H1 (cell line): ENCODE measurements around the gene DAZAP1. TPM values are rescaled to one million over a fixed set of nuclear protein-coding genes. Genes with fewer than 3 reads are reported as not detected.
A peak's percentile ranks its signal among the peaks of the same experiment; 100 is the strongest.

ENCODE experiments used
- CTCF ChIA-PET: fragments of 300-600 bp; sonication (Branson Sonifier 250); formaldehyde crosslinking; loops from one replicate; lab custom pipeline; 2021; ENCODE audit not compliant: partially characterized antibody; lab: Charles Lee
- POLR2A ChIA-PET: fragments of 300-600 bp; sonication (Branson Sonifier 250); formaldehyde crosslinking; loops from one replicate; lab custom pipeline; 2021; ENCODE audit warnings: inconsistent platforms; ENCODE audit not compliant: partially characterized antibody; lab: Charles Lee
- DNase-seq, 2 experiments: peaks; one replicate each; pipeline versions ENCODE4 v3.0.0 to v3.0.0-alpha.2; 2010 to 2022; ENCODE audit warnings: low spot score in 2 of 2, low read depth in 1 of 2, mixed read lengths in 1 of 2
- FAIRE-seq: peaks from 2 replicates; lab custom pipeline; 2011; peaks lifted over from hg19 to GRCh38; lab: Jason Lieb, UNC
- H2AFZ ChIP-seq: 2 replicates; pipeline ENCODE4 v1.8.1; 2012; ENCODE audit warnings: low read length, inconsistent platforms
- H2AK5ac ChIP-seq: 2 replicates; pipeline ENCODE4 v1.6.1; 2013; ENCODE audit warnings: low read depth, low read length
- H2BK120ac ChIP-seq: replicated peaks from 2 replicates; pipeline ENCODE3; 2013; ENCODE audit warnings: low read depth, low read length, inconsistent platforms
- H2BK12ac ChIP-seq: 2 replicates; pipeline ENCODE4 v1.6.1; 2013; ENCODE audit warnings: low read depth, low read length
- H2BK15ac ChIP-seq: 2 replicates; pipeline ENCODE4 v1.6.1; 2013; ENCODE audit warnings: low read length
- H2BK20ac ChIP-seq: 2 replicates; pipeline ENCODE4 v1.6.1; 2013; ENCODE audit warnings: low read length
- H2BK5ac ChIP-seq: 2 replicates; pipeline ENCODE4 v1.6.1; 2013; ENCODE audit warnings: low read depth, low read length
- H3K14ac ChIP-seq: 2 replicates; pipeline ENCODE4 v1.6.1; 2013; ENCODE audit warnings: inconsistent platforms; ENCODE audit not compliant: insufficient read length
- H3K18ac ChIP-seq: 2 replicates; pipeline ENCODE4 v1.6.1; 2013; ENCODE audit warnings: low read length; ENCODE audit errors: extremely low read depth
- H3K23ac ChIP-seq: 2 replicates; pipeline ENCODE4 v1.6.1; 2013; ENCODE audit warnings: inconsistent platforms; ENCODE audit not compliant: insufficient read length
- H3K23me2 ChIP-seq: 2 replicates; pipeline ENCODE4 v1.6.1; 2013; ENCODE audit warnings: low read depth, low read length
- H3K27ac ChIP-seq: 2 replicates; pipeline ENCODE4 v1.6.1; 2011; ENCODE audit warnings: low read depth, low read length, inconsistent platforms
- H3K27me3 ChIP-seq, 4 experiments: replicated peaks in 1 of 4; 1 replicate in 1 of 4; 2 replicates in 3 of 4; pipeline versions ENCODE4 v1.6.1 to v1.8.1; 2011 to 2013; ENCODE audit warnings: low read length in 3 of 4, mild to moderate bottlenecking in 3 of 4, inconsistent platforms in 2 of 4, mixed read lengths in 2 of 4, moderate library complexity in 1 of 4; ENCODE audit not compliant: control insufficient read depth in 3 of 4, insufficient read depth in 3 of 4; ENCODE audit errors: extremely low read depth in 1 of 4
- H3K36me3 ChIP-seq, 4 experiments: 2 replicates each; pipeline versions ENCODE4 v1.6.1 to v1.8.1; 2011 to 2013; ENCODE audit warnings: mild to moderate bottlenecking in 4 of 4, low read length in 3 of 4, moderate library complexity in 2 of 4, control low read depth in 1 of 4, inconsistent platforms in 1 of 4; ENCODE audit not compliant: insufficient read depth in 4 of 4, control insufficient read depth in 2 of 4
- H3K4ac ChIP-seq: replicated peaks from 2 replicates; pipeline ENCODE3; 2013; ENCODE audit warnings: low read length, low read depth, mixed read lengths, inconsistent platforms; ENCODE audit not compliant: insufficient read length
- H3K4me1 ChIP-seq, 4 experiments: replicated peaks in 1 of 4; 1 replicate in 1 of 4; 2 replicates in 3 of 4; pipeline versions ENCODE4 v1.6.1 to v1.8.1; 2011 to 2013; ENCODE audit warnings: low read length in 3 of 4, inconsistent platforms in 2 of 4, mixed read lengths in 1 of 4; ENCODE audit not compliant: insufficient read depth in 4 of 4, control insufficient read depth in 3 of 4
- H3K4me2 ChIP-seq, 2 experiments: 2 replicates each; pipeline versions ENCODE4 v1.6.1 to v1.8.1; 2011 to 2013; ENCODE audit warnings: low read depth in 2 of 2, low read length in 2 of 2, control low read depth in 1 of 2, inconsistent platforms in 1 of 2, mild to moderate bottlenecking in 1 of 2; ENCODE audit not compliant: insufficient read depth in 1 of 2
- H3K4me3 ChIP-seq, 4 experiments: fragments of 200-600, 300-600 bp in 1 of 4; sonication (generic), shearing (Covaris generic), sonication (Bioruptor Twin) in 1 of 4; 2 replicates each; pipeline versions ENCODE4 v1.5.1 to v1.8.1; 2011 to 2016; ENCODE audit warnings: low read length in 4 of 4, low read depth in 3 of 4, control low read depth in 2 of 4, inconsistent platforms in 2 of 4, mild to moderate bottlenecking in 2 of 4, mixed read lengths in 1 of 4, moderate library complexity in 1 of 4; ENCODE audit not compliant: insufficient read depth in 2 of 4; ENCODE audit errors: extremely low read depth in 1 of 4
- H3K56ac ChIP-seq: replicated peaks from 2 replicates; pipeline ENCODE3; 2013; ENCODE audit warnings: low read depth, mild to moderate bottlenecking, mixed read lengths, low read length, inconsistent platforms; ENCODE audit not compliant: insufficient read length
- H3K79me1 ChIP-seq: 2 replicates; pipeline ENCODE4 v1.6.1; 2013; ENCODE audit warnings: low read depth, low read length, control low read depth
- H3K79me2 ChIP-seq, 2 experiments: 2 replicates each; pipeline versions ENCODE4 v1.6.1 to v1.8.1; 2012 to 2013; ENCODE audit warnings: low read length in 2 of 2, mild to moderate bottlenecking in 2 of 2, inconsistent platforms in 1 of 2; ENCODE audit not compliant: insufficient read depth in 2 of 2, control insufficient read depth in 1 of 2
- H3K9ac ChIP-seq, 4 experiments: replicated peaks in 1 of 4; 1 replicate in 1 of 4; 2 replicates in 3 of 4; pipeline versions ENCODE4 v1.6.1 to v1.8.1; 2011 to 2013; ENCODE audit warnings: low read depth in 3 of 4, low read length in 3 of 4, control low read depth in 2 of 4, mild to moderate bottlenecking in 2 of 4, moderate library complexity in 2 of 4, inconsistent platforms in 1 of 4; ENCODE audit errors: extremely low read depth in 1 of 4
- H3K9me3 ChIP-seq, 2 experiments: 2 replicates each; pipeline versions ENCODE4 v1.6.1 to v1.8.1; 2012 to 2013; ENCODE audit warnings: mild to moderate bottlenecking in 2 of 2, moderate library complexity in 2 of 2, control low read depth in 1 of 2, inconsistent platforms in 1 of 2, low read depth in 1 of 2, low read length in 1 of 2, mixed read lengths in 1 of 2; ENCODE audit not compliant: insufficient read depth in 2 of 2
- H4K20me1 ChIP-seq, 2 experiments: replicated peaks in 1 of 2; 2 replicates each; pipeline versions ENCODE3 to v1.8.1; 2011 to 2013; ENCODE audit warnings: inconsistent platforms in 2 of 2, low read length in 2 of 2, mild to moderate bottlenecking in 1 of 2; ENCODE audit not compliant: insufficient read depth in 2 of 2, control insufficient read depth in 1 of 2
- H4K5ac ChIP-seq: 2 replicates; pipeline ENCODE4 v1.6.1; 2013; ENCODE audit warnings: low read length, low read depth, mixed read lengths, inconsistent platforms; ENCODE audit not compliant: insufficient read length
- H4K8ac ChIP-seq: 2 replicates; pipeline ENCODE4 v1.8.0; 2013; ENCODE audit warnings: mild to moderate bottlenecking, moderate library complexity, low read length, inconsistent platforms; ENCODE audit not compliant: insufficient read depth; ENCODE audit errors: extremely low read depth
- H4K91ac ChIP-seq: replicated peaks from 2 replicates; pipeline ENCODE3; 2013; ENCODE audit warnings: low read length, mixed read lengths, inconsistent platforms; ENCODE audit not compliant: insufficient read length
- SAP30 ChIP-seq: fragments of 300-600 bp; sonication (generic); IDR thresholded peaks from 2 replicates; pipeline ENCODE4 v1.7.1; 2012; ENCODE audit warnings: low read length, moderate library complexity, mild to moderate bottlenecking, inconsistent platforms; ENCODE audit not compliant: insufficient read depth, insufficient replicate concordance
- WGBS, 2 experiments: shearing (Covaris generic) in 1 of 2; methylation state at CpG; one replicate each; pipeline versions ENCODE4 v1.1.6 to v1.1.7; 2013 to 2015; ENCODE audit warnings: low lambda C conversion rate in 2 of 2, mixed read lengths in 2 of 2, inconsistent platforms in 1 of 2, low coverage in 1 of 2, missing lambda C conversion rate in 1 of 2; ENCODE audit not compliant: insufficient replicate concordance in 2 of 2, insufficient coverage in 1 of 2, insufficient read length in 1 of 2; ENCODE audit errors: extremely low coverage in 1 of 2, missing lambda C conversion rate in 1 of 2; 5-methylcytosine and 5-hydroxymethylcytosine counted together
- polyA plus RNA-seq, 7 experiments: library from polyadenylated mRNA; depleted of rRNA in 3 of 7; stranded (reverse) in 5 of 7; unstranded in 2 of 7; fragments of >200 nt in 5 of 7; fragments of 200-250 nt in 2 of 7; gene quantifications; 1 replicate in 5 of 7; 2 replicates in 1 of 7; 4 replicates in 1 of 7; pipeline versions ENCODE4 v1.2.1 to v1.2.3, GENCODE V29; 2011 to 2013; ENCODE audit warnings: missing spikeins in 2 of 7, mixed read lengths in 2 of 7
- total RNA-seq: library from RNA; stranded (reverse); fragmentation: NEBNext Ultra II Directional; extraction: Animal tissue kit (Norgen Biotek cat#: 25700); gene quantifications from 2 replicates; pipeline ENCODE4 v1.2.1, GENCODE V29; 2021
- TF ChIP-seq, protein P1 (sequence below): IDR thresholded peaks from 2 replicates; pipeline ENCODE4 v1.6.1; 2011; ENCODE audit warnings: low read length, improper control_type of control experiment

Gene DAZAP1
- total and polyA plus RNA-seq, 2 of the 8 experiments (the other 6 are each of a cell fraction or from before 2014, with no cell fraction given), result 79.6 to 341 TPM

DNA sequence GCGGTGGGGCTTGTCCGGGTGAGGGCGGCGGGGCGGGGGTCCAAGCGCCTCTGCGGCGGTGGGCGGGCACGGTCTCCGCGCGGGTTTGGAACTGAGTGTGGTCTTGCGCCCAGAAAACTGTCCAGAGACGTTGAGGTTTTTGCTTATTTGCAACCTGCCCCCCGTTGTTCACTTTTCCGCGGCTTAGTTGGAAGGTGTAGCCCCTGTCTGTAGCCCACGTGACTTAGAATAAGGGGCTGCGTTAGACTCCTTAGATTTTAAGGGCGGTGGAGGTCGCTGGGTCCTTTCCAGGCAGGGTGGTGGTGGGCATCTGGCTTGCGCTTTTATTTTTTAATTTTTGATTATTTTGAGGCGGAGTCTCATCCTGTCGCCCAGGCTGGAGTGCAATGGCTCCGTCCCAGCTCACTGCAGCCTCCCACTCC, 31.6 kb downstream of the DAZAP1 start:
- Histone ChIP-seq H2BK15ac (no peak overlapping the region), H3K23ac (no peak overlapping the region), H4K20me1 (peaks cover 23 to 29% of the 10 kb centered on the region in 2 experiments), H2AK5ac (no peak overlapping the region), H2BK120ac (no peak overlapping the region), H3K23me2 (peaks cover 3% of the 10 kb centered on the region; the same call in 1 of the 2 replicates), H3K79me1 (peaks cover 4% of the 10 kb centered on the region), H4K91ac (no peak overlapping the region), H3K18ac (no peak overlapping the region), H3K27ac (peak overlapping the region; percentile 47; the same call in 1 of the 2 replicates), H3K79me2 (peaks cover 2 to 24% of the 10 kb centered on the region in 2 experiments; a peak in 3 of 4 replicates), H4K5ac (no peak overlapping the region), H3K4me2 (peak overlapping the region; percentile 74 to 75), H2BK5ac (0 out of 2 replicates have a peak overlapping the region, but pooled peaks have one; percentile 95), H3K9ac (peak overlapping the region; percentile 91 to 99 (median 96)), H3K14ac (no peak overlapping the region), H2AFZ (no peak overlapping the region), H3K56ac (no peak overlapping the region), H3K4me1 (peaks cover 0 to 5% (median 4%) of the 10 kb centered on the region in 4 experiments; a peak in 4 of 7 replicates), H3K4me3 (peak overlapping the region; percentile 72 to 97 (median 90)), H3K9me3 (no peaks in the 10 kb centered on the region), H2BK20ac (no peak overlapping the region), H3K4ac (no peak overlapping the region), H3K27me3 (no peaks in the 10 kb centered on the region), H3K36me3 (peaks cover 29 to 48% (median 35%) of the 10 kb centered on the region in 4 experiments), H2BK12ac (no peak overlapping the region), H4K8ac (peak overlapping the region; percentile 100; the same call in 1 of the 2 replicates)
- 3% methylated on average over 12 of the region's 26 CpGs; no CpG with 5 or more reads in 1 of the 2 experiments for WGBS, 2 experiments
- no peak for DNase-seq
- CTCF ChIA-PET, result interaction anchor here (0.6 to 1.2 kb wide), 3 partner anchors 13 to 27 kb away, joined by 3 read pairs; no protein-coding TSS in a partner anchor
- no peak for FAIRE-seq
- POLR2A ChIA-PET, result interaction anchor here (0.8 to 7.6 kb wide), 10 partner anchors 12 to 195 kb away, joined by 3 to 109 read pairs (median 4); partner anchors contain the start of genes APC2 and REEP6
- TF ChIP-seq, protein P1, sequence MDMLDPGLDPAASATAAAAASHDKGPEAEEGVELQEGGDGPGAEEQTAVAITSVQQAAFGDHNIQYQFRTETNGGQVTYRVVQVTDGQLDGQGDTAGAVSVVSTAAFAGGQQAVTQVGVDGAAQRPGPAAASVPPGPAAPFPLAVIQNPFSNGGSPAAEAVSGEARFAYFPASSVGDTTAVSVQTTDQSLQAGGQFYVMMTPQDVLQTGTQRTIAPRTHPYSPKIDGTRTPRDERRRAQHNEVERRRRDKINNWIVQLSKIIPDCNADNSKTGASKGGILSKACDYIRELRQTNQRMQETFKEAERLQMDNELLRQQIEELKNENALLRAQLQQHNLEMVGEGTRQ, result peak; percentile 25; the same call in 1 of the 2 replicates
- TF ChIP-seq SAP30, result no peak
